H9 (cell line): ENCODE measurements around the gene LSM4. TPM values are rescaled to one million over a fixed set of nuclear protein-coding genes. Genes with fewer than 3 reads are reported as not detected.

Source experiments
- DNase-seq: peaks from one replicate; pipeline ENCODE4 v3.0.0-alpha.2; 2017
- H2AFZ ChIP-seq: one replicate; pipeline ENCODE4 v1.6.1; 2013; ENCODE audit warnings: mild to moderate bottlenecking, low read length, control low read depth, moderate library complexity
- H2AK5ac ChIP-seq: 2 replicates; pipeline ENCODE4 v1.6.1; 2013; ENCODE audit warnings: low read length, control low read depth, mixed read lengths; ENCODE audit not compliant: insufficient read length
- H2BK120ac ChIP-seq: one replicate; pipeline ENCODE4 v1.6.1; 2013; ENCODE audit warnings: low read depth, mild to moderate bottlenecking, low read length, control low read depth, inconsistent platforms; ENCODE audit not compliant: poor library complexity, severe bottlenecking
- H2BK12ac ChIP-seq: 2 replicates; pipeline ENCODE4 v1.6.1; 2013; ENCODE audit warnings: low read length, control low read depth, mixed read lengths, low read depth; ENCODE audit not compliant: insufficient read length
- H2BK15ac ChIP-seq: 2 replicates; pipeline ENCODE4 v1.6.1; 2013; ENCODE audit warnings: low read depth, low read length, control low read depth
- H2BK20ac ChIP-seq: one replicate; pipeline ENCODE4 v1.6.1; 2013; ENCODE audit warnings: low read depth, mild to moderate bottlenecking, low read length, control low read depth, inconsistent platforms; ENCODE audit not compliant: poor library complexity, severe bottlenecking
- H2BK5ac ChIP-seq: 2 replicates; pipeline ENCODE4 v1.6.1; 2013; ENCODE audit warnings: low read length, control low read depth, mixed read lengths; ENCODE audit not compliant: insufficient read length
- H3K14ac ChIP-seq: 2 replicates; pipeline ENCODE4 v1.6.1; 2013; ENCODE audit warnings: low read length, control low read depth; ENCODE audit not compliant: insufficient read depth
- H3K18ac ChIP-seq: 2 replicates; pipeline ENCODE4 v1.6.1; 2013; ENCODE audit warnings: low read depth, mild to moderate bottlenecking, mixed read lengths, low read length, control low read depth; ENCODE audit not compliant: insufficient read length
- H3K23ac ChIP-seq: 2 replicates; pipeline ENCODE4 v1.6.1; 2013; ENCODE audit warnings: low read length, control low read depth, mixed read lengths, low read depth; ENCODE audit not compliant: insufficient read length
- H3K23me2 ChIP-seq: 2 replicates; pipeline ENCODE4 v1.6.1; 2013; ENCODE audit warnings: low read depth, mild to moderate bottlenecking, mixed read lengths, low read length, control low read depth; ENCODE audit not compliant: insufficient read length, poor library complexity, severe bottlenecking
- H3K27ac ChIP-seq: 2 replicates; pipeline ENCODE4 v1.5.1; 2013; ENCODE audit warnings: low read length, control low read depth, mixed read lengths, low read depth; ENCODE audit not compliant: insufficient read length
- H3K27me3 ChIP-seq: 2 replicates; pipeline ENCODE4 v1.6.1; 2013; ENCODE audit warnings: low read length, control low read depth, inconsistent platforms; ENCODE audit not compliant: insufficient read depth
- H3K4ac ChIP-seq: 2 replicates; pipeline ENCODE4 v1.6.1; 2013; ENCODE audit warnings: low read depth, mild to moderate bottlenecking, control low read depth, inconsistent platforms, low read length, moderate library complexity
- H3K4me1 ChIP-seq: 2 replicates; pipeline ENCODE4 v1.6.1; 2013; ENCODE audit warnings: low read length, control low read depth, inconsistent platforms; ENCODE audit not compliant: insufficient read depth
- H3K4me2 ChIP-seq: 2 replicates; pipeline ENCODE4 v1.6.1; 2013; ENCODE audit warnings: low read length, control low read depth, mixed read lengths; ENCODE audit not compliant: insufficient read length, insufficient read depth
- H3K56ac ChIP-seq: 2 replicates; pipeline ENCODE4 v1.6.1; 2013; ENCODE audit warnings: low read depth, mild to moderate bottlenecking, mixed read lengths, low read length, control low read depth; ENCODE audit not compliant: insufficient read length
- H3K79me1 ChIP-seq: 2 replicates; pipeline ENCODE4 v1.6.1; 2013; ENCODE audit warnings: low read depth, mild to moderate bottlenecking, moderate library complexity, low read length, control low read depth, inconsistent platforms; ENCODE audit not compliant: insufficient read depth, poor library complexity, severe bottlenecking
- H3K79me2 ChIP-seq: 2 replicates; pipeline ENCODE4 v1.6.1; 2013; ENCODE audit warnings: low read length, control low read depth, inconsistent platforms; ENCODE audit not compliant: insufficient read depth
- H3K9ac ChIP-seq: 2 replicates; pipeline ENCODE4 v1.6.1; 2013; ENCODE audit warnings: low read length, control low read depth, mixed read lengths; ENCODE audit not compliant: insufficient read length; ENCODE audit errors: extremely low read depth
- H3K9me3 ChIP-seq: one replicate; pipeline ENCODE4 v1.6.1; 2013; ENCODE audit warnings: low read depth, low read length, inconsistent platforms; ENCODE audit not compliant: control insufficient read depth
- H3T11ph ChIP-seq: one replicate; pipeline ENCODE4 v1.6.1; 2013; ENCODE audit warnings: mild to moderate bottlenecking, low read length, control low read depth, inconsistent platforms
- H4K20me1 ChIP-seq: one replicate; pipeline ENCODE4 v1.6.1; 2013; ENCODE audit not compliant: control insufficient read depth, insufficient read length, insufficient read depth
- H4K5ac ChIP-seq: 2 replicates; pipeline ENCODE4 v1.6.1; 2013; ENCODE audit warnings: low read depth, mild to moderate bottlenecking, mixed read lengths, low read length, control low read depth; ENCODE audit not compliant: insufficient read length
- H4K8ac ChIP-seq: replicated peaks from 2 replicates; pipeline ENCODE4 v1.6.1; 2013; ENCODE audit warnings: low read length, control low read depth, mixed read lengths, low read depth; ENCODE audit not compliant: insufficient read length
- H4K91ac ChIP-seq: 2 replicates; pipeline ENCODE4 v1.6.1; 2013; ENCODE audit warnings: low read depth, mild to moderate bottlenecking, moderate library complexity, mixed read lengths, low read length, control low read depth; ENCODE audit not compliant: insufficient read length
- H3K27ac Mint-ChIP-seq, 3 experiments: 2 replicates in 2 of 3; 3 replicates in 1 of 3; pipeline ENCODE4 v1.8.0; 2020 to 2021; ENCODE audit warnings: mixed read lengths in 3 of 3, mild to moderate bottlenecking in 1 of 3, moderate library complexity in 1 of 3
- H3K27me3 Mint-ChIP-seq: 2 replicates; pipeline ENCODE4 v1.8.0; 2021; ENCODE audit warnings: low read depth, mild to moderate bottlenecking, moderate library complexity, mixed read lengths
- H3K36me3 Mint-ChIP-seq, 3 experiments: 2 replicates in 2 of 3; 3 replicates in 1 of 3; pipeline ENCODE4 v1.8.0; 2020 to 2021; ENCODE audit warnings: low read depth in 3 of 3, mixed read lengths in 3 of 3; ENCODE audit not compliant: insufficient read depth in 1 of 3
- H3K4me1 Mint-ChIP-seq, 2 experiments: 2 replicates each; pipeline ENCODE4 v1.8.0; 2020; ENCODE audit warnings: mixed read lengths in 2 of 2
- H3K4me3 Mint-ChIP-seq, 2 experiments: 2 replicates in 1 of 2; 3 replicates in 1 of 2; pipeline ENCODE4 v1.8.0; 2020 to 2021; ENCODE audit warnings: mild to moderate bottlenecking in 2 of 2, mixed read lengths in 2 of 2, moderate library complexity in 1 of 2
- H3K9me3 Mint-ChIP-seq, 2 experiments: 2 replicates in 1 of 2; 3 replicates in 1 of 2; pipeline ENCODE4 v1.8.0; 2020; ENCODE audit warnings: mild to moderate bottlenecking in 2 of 2, mixed read lengths in 2 of 2, moderate library complexity in 1 of 2
- CTCF ChIP-seq: fragments of 200-600 bp; sonication (generic); conservative IDR thresholded peaks from 3 replicates; pipeline ENCODE4 v1.8.0; 2021; ENCODE audit warnings: antibody characterized with exemption, mild to moderate bottlenecking
- WGBS: extraction: QIAGEN DNeasy Blood & Tissue Kit; methylation state at CpG from one replicate; pipeline ENCODE4 v1.1.7; 2013; ENCODE audit warnings: missing lambda C conversion rate, low lambda C conversion rate, mixed read lengths; ENCODE audit not compliant: insufficient read length; ENCODE audit errors: extremely low coverage; 5-methylcytosine and 5-hydroxymethylcytosine counted together
- total RNA-seq: library from RNA; stranded (reverse); gene quantifications from 2 replicates; pipeline ENCODE4 v1.2.1, GENCODE V29; 2021

The LSM4 gene
- total RNA-seq, 1 experiment from 2014 or later: 342 TPM

- H3T11ph ChIP-seq: no peak overlapping the region
- no peaks in the 10 kb centered on the region for H3K23me2 ChIP-seq
- no peak overlapping the region for H4K8ac ChIP-seq
- Mint-ChIP-seq H3K27ac (peak overlapping the region; percentile 58 to 87 (median 81); a peak in 3 of 7 replicates), H3K9me3 (no peaks in the 10 kb centered on the region; a peak in 1 of 5 replicates), H3K4me3 (no peak overlapping the region), H3K4me1 (peaks cover 16 to 35% of the 10 kb centered on the region in 2 experiments), H3K36me3 (no peaks in the 10 kb centered on the region), H3K27me3 (peaks cover 1% of the 10 kb centered on the region; the same call in 1 of the 2 replicates)
- no peak overlapping the region for H3K27ac ChIP-seq
- no CpG with 5 or more reads among the region's 15 CpGs for WGBS
- no peak overlapping the region for H2BK15ac ChIP-seq
- no peaks in the 10 kb centered on the region for H3K79me1 ChIP-seq
- TF ChIP-seq CTCF: no peak
- no peak overlapping the region for H2BK5ac ChIP-seq
- no peak overlapping the region for H3K9ac ChIP-seq
- no peaks in the 10 kb centered on the region for H3K79me2 ChIP-seq
- no peak for DNase-seq
- no peak overlapping the region for H4K5ac ChIP-seq
- H2BK12ac ChIP-seq: no peak overlapping the region
- no peak overlapping the region for H3K18ac ChIP-seq
- H3K4me1 ChIP-seq: no peaks in the 10 kb centered on the region
- H2BK120ac ChIP-seq: no peak overlapping the region
- no peaks in the 10 kb centered on the region for H3K27me3 ChIP-seq
- no peak overlapping the region for H3K4ac ChIP-seq
- H2AFZ ChIP-seq: no peak overlapping the region
- H3K56ac ChIP-seq: no peak overlapping the region
- no peak overlapping the region for H3K14ac ChIP-seq
- H4K20me1 ChIP-seq: no peaks in the 10 kb centered on the region
- H3K9me3 ChIP-seq: no peaks in the 10 kb centered on the region
- H4K91ac ChIP-seq: no peak overlapping the region
- H3K4me2 ChIP-seq: no peak overlapping the region
- no peak overlapping the region for H2BK20ac ChIP-seq
- no peak overlapping the region for H3K23ac ChIP-seq
- H2AK5ac ChIP-seq: no peak overlapping the region
Observed at GRCh38 chr19:18332917-18333530, 10.1 kb upstream of the LSM4 start.
